HepG2 (cell line): Measurements from ENCODE around the gene APOA1. TPM values are rescaled to one million over a fixed set of nuclear protein-coding genes. Genes with fewer than 3 reads are reported as not detected.

Experiments
- CHD2 ChIP-seq: IDR thresholded peaks from 2 replicates; pipeline ENCODE4 v1.6.1; 2011; ENCODE audit warnings: low read depth, low read length, improper control_type of control experiment
- GMEB1 ChIP-seq: sonication (generic); formaldehyde crosslinking; IDR thresholded peaks from 2 replicates; pipeline ENCODE4 v1.5.1; 2020; ENCODE audit warnings: missing genetic modification reagents, mild to moderate bottlenecking, borderline replicate concordance
- HOXA9 ChIP-seq: sonication (generic); formaldehyde crosslinking; IDR thresholded peaks from 2 replicates; pipeline ENCODE4 v1.8.1; 2022; ENCODE audit warnings: missing genetic modification reagents, mild to moderate bottlenecking, moderate library complexity, borderline replicate concordance
- KLF15 ChIP-seq: sonication (generic); formaldehyde crosslinking; IDR thresholded peaks from 2 replicates; pipeline ENCODE4 v1.8.1; 2023; ENCODE audit warnings: borderline replicate concordance, mild to moderate bottlenecking, inconsistent platforms, missing genetic modification reagents, mixed read lengths
- SMAD3 ChIP-seq: sonication (generic); formaldehyde crosslinking; IDR thresholded peaks from 2 replicates; pipeline ENCODE4 v1.4.0; 2020; ENCODE audit warnings: missing genetic modification reagents
- SNRNP70 ChIP-seq: fragments of 200-400 bp; formaldehyde crosslinking; IDR thresholded peaks from 2 replicates; pipeline ENCODE4 v1.6.1; 2017; ENCODE audit warnings: mild to moderate bottlenecking, low read depth, low read length, moderate library complexity
- SPEN ChIP-seq: sonication (generic); formaldehyde crosslinking; IDR thresholded peaks from 2 replicates; pipeline ENCODE4 v1.5.1; 2020; ENCODE audit warnings: low read depth, mild to moderate bottlenecking, missing genetic modification reagents
- STAT5B ChIP-seq: sonication (generic); formaldehyde crosslinking; IDR thresholded peaks from 2 replicates; pipeline ENCODE4 v1.4.0; 2020; ENCODE audit warnings: missing genetic modification reagents
- UBTF ChIP-seq: sonication (generic); formaldehyde crosslinking; IDR thresholded peaks from 2 replicates; pipeline ENCODE4 v1.4.0; 2020; ENCODE audit warnings: mild to moderate bottlenecking, missing genetic modification reagents
- ZBTB38 ChIP-seq: sonication (generic); formaldehyde crosslinking; IDR thresholded peaks from 2 replicates; pipeline ENCODE4 v1.5.1; 2020; ENCODE audit warnings: mild to moderate bottlenecking, missing genetic modification reagents
- ZBTB8A ChIP-seq: sonication (generic); formaldehyde crosslinking; IDR thresholded peaks from 2 replicates; pipeline ENCODE4 v1.4.0; 2020; ENCODE audit warnings: mild to moderate bottlenecking, low read depth, missing genetic modification reagents, borderline replicate concordance
- ZNF224 ChIP-seq: sonication (generic); formaldehyde crosslinking; IDR thresholded peaks from 2 replicates; pipeline ENCODE4 v1.5.0; 2020; ENCODE audit warnings: mild to moderate bottlenecking, missing genetic modification reagents
- ZNF282 ChIP-seq: fragments of 450-650 bp; IDR thresholded peaks from 2 replicates; pipeline ENCODE4 v1.6.1; 2018; ENCODE audit not compliant: partially characterized antibody
- ZNF296 ChIP-seq: sonication (generic); formaldehyde crosslinking; conservative IDR thresholded peaks from 2 replicates; pipeline ENCODE4 v1.5.0; 2020; ENCODE audit warnings: mild to moderate bottlenecking, missing genetic modification reagents
- ZNF530 ChIP-seq: sonication (generic); formaldehyde crosslinking; IDR thresholded peaks from 2 replicates; pipeline ENCODE4 v1.5.0; 2020; ENCODE audit warnings: low read depth, mild to moderate bottlenecking, missing genetic modification reagents
- ZNF574 ChIP-seq: sonication (generic); formaldehyde crosslinking; IDR thresholded peaks from 2 replicates; pipeline ENCODE4 v1.4.0; 2020; ENCODE audit warnings: missing genetic modification reagents
- ZNF589 ChIP-seq: sonication (generic); formaldehyde crosslinking; conservative IDR thresholded peaks from 2 replicates; pipeline ENCODE4 v1.8.0; 2022; ENCODE audit warnings: mild to moderate bottlenecking, moderate library complexity, missing genetic modification reagents
- ZNF597 ChIP-seq: sonication (generic); formaldehyde crosslinking; IDR thresholded peaks from 2 replicates; pipeline ENCODE4 v1.5.0; 2020; ENCODE audit warnings: missing genetic modification reagents
- ZNF720 ChIP-seq: sonication (generic); formaldehyde crosslinking; IDR thresholded peaks from 2 replicates; pipeline ENCODE4 v1.4.0; 2020; ENCODE audit warnings: missing genetic modification reagents
- ZNF879 ChIP-seq: sonication (generic); formaldehyde crosslinking; IDR thresholded peaks from 2 replicates; pipeline ENCODE4 v1.8.1; 2023; ENCODE audit warnings: missing genetic modification reagents
- ZSCAN12 ChIP-seq: sonication (generic); formaldehyde crosslinking; IDR thresholded peaks from 2 replicates; pipeline ENCODE4 v1.9.0; 2021; ENCODE audit warnings: mild to moderate bottlenecking, missing genetic modification reagents
- polyA plus RNA-seq, 8 experiments: library from polyadenylated mRNA; depleted of rRNA in 3 of 8; stranded (reverse) in 7 of 8; unstranded in 1 of 8; fragments of >200 nt; fragmentation: Illumina TruSeq in 4 of 8; extraction: Trizol in 4 of 8; gene quantifications; 2 replicates each; pipeline versions ENCODE4 v1.2.1 to v1.2.3, GENCODE V29; 2011 to 2016; ENCODE audit warnings: low read depth in 4 of 8, missing spikeins in 1 of 8, mixed read lengths in 1 of 8; ENCODE audit not compliant: insufficient read depth in 1 of 8
- total RNA-seq, 5 experiments: library from RNA; depleted of rRNA; stranded (reverse); fragments of >200 nt; fragmentation: Illumina TruSeq; extraction: Trizol; gene quantifications; 2 replicates each; pipeline ENCODE4 v1.2.3, GENCODE V29; 2016; ENCODE audit warnings: low read depth in 1 of 5

Gene APOA1
- total and polyA plus RNA-seq, 2 of the 13 experiments (the other 11 are each of a cell fraction or from before 2014, with no cell fraction given): 1,973 to 5,485 TPM

- TF ChIP-seq GMEB1 (CRISPR knock-in tag): peak; percentile 56; the same call in 1 of the 2 replicates
- TF ChIP-seq ZBTB8A (CRISPR knock-in tag): no peak
- TF ChIP-seq STAT5B: peak; percentile 90
- no peak for TF ChIP-seq CHD2
- TF ChIP-seq ZNF574 (CRISPR knock-in tag): peak; percentile 81; the same call in 1 of the 2 replicates
- no peak for TF ChIP-seq SNRNP70
- peak; percentile 92 for TF ChIP-seq ZNF224 (CRISPR knock-in tag)
- TF ChIP-seq ZNF296: 0 out of 2 replicates have a peak, but pooled peaks have one; percentile 54
- TF ChIP-seq ZNF530 (CRISPR knock-in tag): no peak
- TF ChIP-seq KLF15 (CRISPR knock-in tag): no peak; the same call in 1 of the 2 replicates
- 0 out of 2 replicates have a peak, but pooled peaks have one; percentile 70 for TF ChIP-seq ZNF879 (CRISPR knock-in tag)
- TF ChIP-seq ZNF282: no peak
- TF ChIP-seq HOXA9 (CRISPR knock-in tag): no peak; the same call in 1 of the 2 replicates
- TF ChIP-seq ZNF720 (CRISPR knock-in tag): no peak
- TF ChIP-seq UBTF (CRISPR knock-in tag): peak; percentile 72
- peak; percentile 91 for TF ChIP-seq ZBTB38 (CRISPR knock-in tag)
- peak; percentile 73 for TF ChIP-seq ZNF589
- TF ChIP-seq ZNF597 (CRISPR knock-in tag): 0 out of 2 replicates have a peak, but pooled peaks have one; percentile 56
- TF ChIP-seq ZSCAN12 (CRISPR knock-in tag): peak; percentile 53; the same call in 1 of the 2 replicates
- TF ChIP-seq SPEN (CRISPR knock-in tag): peak; percentile 94
- TF ChIP-seq SMAD3: peak; percentile 98
Observed at GRCh38 chr11:116832350-116833290, 4.8 kb downstream of the APOA1 start (continued).
